ENCODE results near the gene MCOLN2. TPM values are rescaled to one million over a fixed set of nuclear protein-coding genes. Genes with fewer than 3 reads are reported as not detected.
"Not testable (repeated sequence)": the region's sequence is repeated elsewhere in the genome, so short reads cannot be mapped to it uniquely, and the experiment has no call there.

MCOLN2 gene
- total RNA-seq, 1 donor from 2014 or later: 41.2 TPM

DNA sequence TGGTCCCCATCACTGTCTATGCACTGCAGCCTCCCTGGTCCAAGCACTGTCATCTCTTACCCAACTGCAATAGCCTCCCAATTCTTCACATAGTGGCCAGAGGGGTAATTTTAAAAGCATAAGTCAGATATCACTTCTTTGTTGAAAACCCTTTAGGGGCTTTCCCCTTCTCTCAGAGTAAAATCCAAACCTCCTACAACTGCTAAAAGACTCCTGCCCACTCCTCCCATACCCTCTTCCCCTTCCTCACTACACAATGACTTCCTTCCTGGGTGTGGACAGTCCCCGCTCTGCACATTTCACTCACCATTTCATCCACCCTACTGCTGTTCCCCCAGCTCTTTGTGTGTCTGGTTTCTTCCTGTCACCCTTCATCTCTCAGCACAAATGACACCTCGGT is 8.3 kb downstream of the MCOLN2 start:
- intact Hi-C loops (cut with micrococcal nuclease): loop anchor here (1.0 kb wide), 1 partner anchor 8 kb away; no protein-coding TSS in a partner anchor

DNA sequence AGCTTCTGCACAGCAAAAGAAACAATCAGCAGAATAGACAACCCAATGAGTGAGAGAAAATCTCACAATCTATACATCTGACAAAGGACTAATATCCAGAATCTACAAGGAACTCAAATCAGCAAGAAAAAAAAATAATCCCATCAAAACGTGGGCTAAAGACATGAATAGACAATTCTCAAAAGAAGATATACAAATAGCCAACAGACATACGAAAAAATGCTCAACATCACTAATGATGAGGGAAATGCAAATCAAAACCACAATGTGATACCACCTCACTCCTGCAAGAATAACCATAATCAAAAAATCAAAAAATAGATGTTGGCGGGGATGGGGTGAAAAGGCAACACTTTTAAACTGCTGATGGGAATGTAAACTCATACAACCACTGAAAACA is 10.4 kb downstream of the MCOLN2 start:
- intact Hi-C loops (cut with micrococcal nuclease): not testable (repeated sequence)

DNA sequence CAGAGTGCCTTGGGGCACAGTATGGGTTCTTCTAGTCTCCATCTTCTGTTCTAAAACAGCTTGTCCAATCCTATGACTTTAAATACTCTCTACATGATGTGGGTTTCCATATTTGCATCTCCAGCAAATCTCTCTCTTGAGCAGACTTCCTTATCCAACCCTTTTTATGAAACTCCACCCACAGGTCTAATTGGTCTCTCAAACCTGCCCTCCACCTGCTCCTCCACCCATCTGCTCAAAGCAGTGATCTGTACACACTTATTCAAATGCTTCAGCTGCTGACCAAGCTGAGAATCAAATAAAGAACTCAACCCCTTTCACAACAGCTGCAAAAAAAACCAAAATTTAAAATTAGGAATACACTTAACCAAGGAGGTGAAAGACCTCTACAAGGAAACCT is 11.5 kb downstream of the MCOLN2 start:
- intact Hi-C loops (cut with micrococcal nuclease): no loop called here

DNA sequence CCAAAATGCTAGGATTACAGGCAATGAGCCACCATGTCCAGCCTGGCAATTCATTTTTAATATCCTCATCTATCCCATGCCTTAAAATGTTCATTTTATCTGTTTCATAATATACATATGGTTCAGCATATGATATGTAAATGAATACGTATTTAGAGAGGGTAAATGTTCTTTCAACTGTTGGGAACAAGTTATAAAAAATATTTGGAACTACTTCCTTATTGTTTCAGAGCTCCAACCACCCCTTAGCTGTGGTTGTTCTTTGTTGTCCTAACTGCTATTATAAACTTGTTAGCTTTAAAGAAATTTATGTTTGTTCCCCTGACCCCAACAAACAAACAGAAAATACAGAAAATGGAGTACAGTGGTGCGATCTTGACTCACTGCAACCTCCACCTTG is 14.5 kb downstream of the MCOLN2 start:
- intact Hi-C loops (cut with micrococcal nuclease): no loop called here

DNA sequence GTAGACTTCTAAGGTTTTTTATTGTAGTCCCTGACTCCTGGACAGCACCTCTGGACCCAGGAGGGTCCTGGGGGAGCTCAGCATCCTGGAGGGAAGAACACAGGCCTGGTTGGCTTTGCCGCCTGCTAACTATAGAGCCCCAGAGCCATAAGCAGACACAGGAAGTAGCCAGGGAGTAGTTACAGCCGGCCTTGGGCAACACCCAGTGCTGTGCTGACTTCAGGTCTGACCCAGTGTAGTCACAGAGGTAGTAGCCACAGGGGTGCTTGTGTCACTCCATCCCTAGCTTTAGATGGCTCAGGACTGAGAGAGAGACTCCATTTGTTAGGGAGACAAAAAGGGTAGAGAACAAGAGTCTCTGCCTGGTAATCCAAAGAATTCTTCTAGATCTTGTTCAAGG is 21.9 kb downstream of the MCOLN2 start:
- intact Hi-C loops (cut with micrococcal nuclease): no loop called here

DNA sequence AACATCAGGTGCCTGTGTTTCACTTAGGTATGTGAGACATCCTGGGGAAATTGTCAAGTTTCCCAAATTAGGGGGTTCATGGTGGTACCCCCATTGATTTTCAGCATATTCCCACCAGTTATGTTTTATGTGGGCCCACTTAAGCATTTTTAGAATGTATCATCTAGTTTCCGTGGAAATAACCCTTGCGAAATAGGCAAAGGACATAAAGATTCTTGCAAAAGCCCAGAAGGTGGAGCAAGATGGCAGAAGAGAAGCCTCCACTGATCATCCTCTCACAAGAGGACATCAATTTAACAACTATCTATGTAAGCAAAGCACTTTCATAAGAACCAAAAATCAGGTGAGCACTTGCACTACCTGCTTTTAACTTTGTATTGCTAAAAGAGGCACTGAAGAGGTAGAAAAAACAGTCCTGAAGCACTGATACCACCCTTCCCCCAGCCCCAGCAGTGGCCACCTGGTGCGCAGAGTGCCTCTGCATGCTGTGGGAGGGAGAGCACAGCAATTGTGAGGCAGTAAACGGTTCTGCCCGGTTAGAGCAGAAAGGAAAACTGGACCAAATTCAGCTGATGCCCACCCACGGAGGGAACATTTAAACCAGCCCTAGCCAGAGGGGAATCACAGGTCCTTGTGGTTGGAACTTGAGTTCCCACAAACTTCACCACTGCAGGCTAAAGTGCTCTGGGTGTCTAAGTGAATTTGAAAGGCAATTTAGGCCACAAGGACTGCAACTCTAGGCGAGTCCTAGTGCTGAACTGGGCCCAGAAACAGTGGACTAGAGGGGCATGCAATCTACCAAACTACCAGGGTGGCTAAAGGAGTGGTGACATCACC is 23.2 kb downstream of the MCOLN2 start:
- intact Hi-C loops (cut with micrococcal nuclease): no loop called here

DNA sequence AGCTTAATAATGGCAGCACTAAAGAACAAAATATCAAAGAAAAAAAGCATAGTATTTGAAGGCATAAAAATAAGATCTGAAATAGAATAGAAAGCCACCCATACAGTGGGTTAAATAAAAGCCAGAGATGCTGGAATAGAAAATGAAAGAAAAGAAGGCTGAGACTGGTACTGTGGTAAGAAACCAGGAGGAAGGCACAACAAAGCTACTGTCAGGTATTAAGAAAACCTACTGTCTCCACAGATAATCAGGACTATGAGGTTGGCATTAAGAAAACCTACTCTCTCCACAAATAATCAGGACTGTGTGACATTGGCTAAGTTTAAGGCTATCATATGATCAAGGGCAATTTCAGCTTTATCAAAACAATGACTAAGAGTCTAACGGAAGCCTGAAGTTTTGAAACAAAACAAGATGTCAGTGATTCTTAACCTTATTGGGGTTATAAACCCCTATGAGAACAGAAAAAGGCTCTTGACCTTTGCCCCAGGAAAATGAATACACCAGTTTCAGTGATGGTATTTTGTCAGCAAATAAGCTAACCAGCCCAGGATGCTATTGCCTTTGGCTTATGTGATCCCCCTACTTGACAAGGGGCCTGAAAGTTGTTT is 24.4 kb downstream of the MCOLN2 start:
- intact Hi-C loops (cut with micrococcal nuclease): loop anchor here (1.0 kb wide), 4 partner anchors 13 to 55 kb away; no protein-coding TSS in a partner anchor

DNA sequence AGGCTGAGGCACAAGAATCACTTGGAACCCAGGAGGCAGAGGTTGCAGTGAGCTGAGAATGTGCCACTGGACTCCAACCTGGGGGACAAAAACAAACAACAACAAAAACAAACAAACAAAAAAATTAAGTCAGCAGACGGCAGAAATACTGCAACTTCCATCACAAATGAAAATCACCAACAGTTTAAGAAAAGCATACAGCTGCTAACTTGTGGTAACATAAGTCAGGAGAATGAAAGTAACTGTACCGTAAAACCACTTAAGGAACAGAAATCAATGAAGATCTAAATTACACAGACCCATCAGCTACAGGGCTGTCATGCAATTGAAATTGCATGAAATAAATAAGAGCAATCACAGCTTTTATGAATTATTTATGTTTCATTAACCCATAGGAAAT is 25.0 kb downstream of the MCOLN2 start:
- intact Hi-C loops (cut with micrococcal nuclease): loop anchor here (1.0 kb wide), 4 partner anchors 13 to 55 kb away; no protein-coding TSS in a partner anchor

DNA sequence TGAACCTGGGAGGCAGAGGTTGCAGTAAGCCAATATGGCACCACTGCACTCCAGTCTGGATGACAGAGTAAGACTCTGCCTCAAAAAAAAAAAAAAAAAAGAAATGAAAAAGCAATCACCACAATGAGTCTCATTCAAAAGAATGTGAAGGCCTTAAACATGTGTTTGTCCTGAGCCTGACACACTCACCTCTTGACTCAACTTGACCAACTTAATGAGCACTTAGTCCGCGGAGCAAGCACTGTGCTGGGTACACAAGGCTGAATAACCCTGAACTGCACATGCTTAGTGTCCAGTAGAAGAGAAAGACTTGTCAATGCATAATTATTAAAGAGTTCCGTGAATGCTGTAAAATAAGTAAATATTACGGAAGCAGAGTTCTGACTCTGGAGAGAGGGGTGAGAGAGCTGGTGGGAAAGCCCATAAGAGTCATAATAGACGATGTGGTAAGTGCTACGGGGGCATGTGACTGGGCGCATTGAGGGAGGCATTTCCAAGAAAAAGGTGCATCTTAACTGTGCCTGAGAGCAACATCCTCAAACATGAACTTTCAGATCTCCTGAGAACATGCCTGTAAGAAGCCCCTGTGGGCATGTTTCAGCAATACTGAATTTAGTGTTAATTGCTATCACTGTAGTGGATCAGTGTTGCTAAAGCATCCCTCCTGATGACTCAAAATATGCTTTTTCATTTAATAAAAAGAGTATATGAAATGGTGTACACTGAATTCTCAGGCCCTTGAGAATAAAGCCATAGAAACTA is 27.2 kb downstream of the MCOLN2 start:
- intact Hi-C loops (cut with micrococcal nuclease): no loop called here

DNA sequence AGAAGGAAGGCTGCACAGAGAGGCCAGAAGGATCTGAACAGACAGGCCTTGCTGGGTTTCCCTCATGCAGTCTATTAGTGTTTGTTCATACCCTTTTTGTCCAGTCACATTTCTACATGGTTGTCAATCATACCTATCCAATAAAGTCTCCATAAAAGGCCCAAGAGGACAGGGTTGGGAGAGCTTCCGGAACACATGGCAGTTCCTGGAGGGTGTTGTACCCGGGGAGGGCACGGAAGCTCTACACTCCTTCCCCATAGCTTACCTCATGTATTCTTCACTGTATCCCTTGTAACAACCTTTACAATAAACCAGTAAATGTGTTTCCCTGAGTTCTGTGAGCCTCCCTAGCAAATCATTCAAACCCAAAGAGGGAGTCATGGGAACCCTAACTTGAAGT is 28.0 kb downstream of the MCOLN2 start:
- intact Hi-C loops (cut with micrococcal nuclease): no loop called here

DNA sequence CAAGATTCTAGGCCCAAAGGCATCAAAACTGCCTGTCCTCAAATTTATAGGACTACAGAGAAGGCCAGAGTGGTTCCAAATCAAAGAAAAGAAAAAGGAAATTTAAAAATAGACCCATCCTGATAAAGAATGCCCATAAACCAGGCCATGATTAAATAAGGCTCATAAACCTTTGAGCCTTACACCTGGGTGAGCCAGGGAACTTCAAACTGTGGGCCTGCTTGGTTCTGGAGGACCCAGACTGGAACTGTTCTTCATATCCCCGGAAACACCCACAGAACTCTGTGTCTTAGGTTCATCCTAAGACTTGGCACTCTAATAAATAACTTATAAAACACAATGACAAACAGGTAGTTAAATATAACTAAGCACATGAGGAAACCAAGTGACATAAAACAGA is 28.8 kb downstream of the MCOLN2 start:
- intact Hi-C loops (cut with micrococcal nuclease): no loop called here

DNA sequence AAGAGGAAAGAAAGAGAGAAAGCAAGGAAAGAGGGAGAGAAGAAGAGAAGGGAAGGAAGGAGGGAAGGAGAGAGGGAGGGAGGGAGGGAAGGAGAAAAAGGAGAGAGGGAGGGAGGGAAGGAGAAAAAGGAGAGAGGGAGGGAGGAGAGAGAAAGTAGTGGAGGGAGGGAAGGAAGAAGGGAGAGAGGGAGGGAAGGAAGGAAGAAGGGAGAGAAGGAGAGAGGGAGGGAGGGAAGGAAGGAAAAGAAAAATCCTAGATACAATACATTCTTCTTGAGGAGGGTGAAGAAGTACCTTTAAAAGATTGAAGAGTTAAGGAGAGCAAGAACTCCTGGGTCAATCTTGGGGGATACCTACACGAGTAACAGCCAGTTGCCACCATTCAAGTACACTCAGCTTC is 29.2 kb downstream of the MCOLN2 start:
- intact Hi-C loops (cut with micrococcal nuclease): no loop called here

DNA sequence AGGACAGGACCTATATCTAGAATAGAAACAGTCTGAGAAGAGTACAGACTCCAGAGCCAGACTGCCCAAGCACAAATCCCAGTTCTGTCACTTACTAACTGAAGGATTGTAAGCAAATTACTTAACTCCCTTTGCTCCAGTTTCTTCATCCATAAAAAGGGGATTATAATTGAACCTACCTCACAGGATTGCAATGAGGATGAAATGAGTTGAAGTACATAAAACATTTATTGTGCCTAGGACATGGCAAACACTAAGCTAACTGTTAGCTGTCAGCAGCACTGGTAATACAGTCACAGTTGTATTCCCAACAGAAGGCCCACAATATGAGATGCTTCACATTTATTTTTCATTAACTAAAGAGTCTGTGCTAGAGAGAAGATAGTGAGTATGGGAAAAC is 33.9 kb downstream of the MCOLN2 start:
- intact Hi-C loops (cut with micrococcal nuclease): no loop called here

DNA sequence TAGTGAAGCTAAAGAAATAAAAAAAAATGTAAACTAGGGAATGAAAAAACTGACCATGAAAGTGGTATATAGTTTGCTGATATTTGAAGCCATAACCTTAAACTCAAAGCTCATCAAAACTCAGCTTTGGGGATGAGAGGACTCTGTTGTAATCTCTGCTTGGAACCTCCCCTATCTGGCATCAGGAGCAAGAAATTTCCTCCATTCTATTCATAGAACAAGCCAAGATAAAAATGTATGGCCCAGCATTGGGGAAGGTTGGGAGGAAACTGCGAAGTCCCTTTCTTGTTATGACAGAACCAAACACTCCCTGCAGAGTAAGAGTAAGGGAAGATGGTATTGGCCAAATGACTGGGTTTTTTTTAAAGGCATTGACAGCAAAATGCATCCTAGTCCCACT is 35.6 kb downstream of the MCOLN2 start:
- intact Hi-C loops (cut with micrococcal nuclease): no loop called here

DNA sequence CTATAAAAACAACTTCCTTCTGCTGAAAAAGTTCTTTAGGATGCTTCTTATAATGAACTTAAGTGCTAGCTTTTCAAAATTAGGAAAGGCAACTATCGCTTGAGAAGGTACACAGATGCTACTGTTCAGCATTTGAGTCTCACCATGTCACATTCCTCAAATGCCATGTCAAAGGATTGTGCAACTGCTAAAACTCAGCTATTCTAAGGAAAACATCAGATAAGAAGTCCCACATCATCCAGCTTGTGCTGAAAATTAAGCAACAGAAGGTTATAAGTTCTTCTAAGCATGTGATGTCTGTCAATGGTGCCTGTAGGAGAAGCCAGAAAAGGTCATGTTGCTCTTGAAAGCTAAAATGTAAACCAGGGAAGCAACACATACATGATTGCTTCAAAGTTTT is 36.5 kb downstream of the MCOLN2 start:
- intact Hi-C loops (cut with micrococcal nuclease): no loop called here

DNA sequence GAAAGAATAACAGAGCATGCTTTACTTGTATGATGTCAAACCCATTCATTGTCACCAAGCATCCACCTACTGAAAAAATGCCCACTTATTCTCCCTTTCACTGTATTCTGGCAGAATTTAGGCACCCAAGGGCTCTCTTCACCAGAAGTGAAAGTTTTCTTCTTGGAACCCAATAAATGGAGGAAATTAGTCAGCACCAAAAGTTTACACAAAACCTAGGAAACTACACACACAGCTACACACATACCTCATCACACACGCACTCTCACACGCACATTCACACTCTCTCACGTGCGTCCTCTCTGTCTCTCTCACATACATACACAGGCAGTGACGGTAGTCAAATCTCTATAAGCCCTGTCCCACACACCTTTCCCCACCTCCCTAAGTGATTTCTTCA is 37.6 kb downstream of the MCOLN2 start:
- intact Hi-C loops (cut with micrococcal nuclease): loop anchor here (1.0 kb wide), 4 partner anchors 13 to 68 kb away; no protein-coding TSS in a partner anchor

DNA sequence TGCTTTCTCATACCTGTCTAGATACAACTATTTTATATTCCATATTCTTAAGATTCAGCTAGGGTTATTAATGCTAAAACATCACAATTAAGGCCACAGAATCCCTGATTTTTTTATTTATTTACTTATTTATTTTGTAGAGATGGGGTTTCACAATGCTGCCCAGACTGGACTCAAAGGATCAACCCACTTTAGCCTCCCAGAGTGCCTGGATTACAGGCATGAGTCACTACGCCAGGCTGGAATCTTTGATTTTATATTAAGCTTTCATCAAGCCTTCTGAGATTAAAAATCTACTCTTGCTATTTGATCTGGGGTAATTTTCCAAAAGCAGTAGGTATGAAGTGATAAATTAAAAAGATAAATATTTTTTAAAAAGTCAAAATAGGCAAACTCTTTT is 38.9 kb downstream of the MCOLN2 start:
- intact Hi-C loops (cut with micrococcal nuclease): no loop called here

DNA sequence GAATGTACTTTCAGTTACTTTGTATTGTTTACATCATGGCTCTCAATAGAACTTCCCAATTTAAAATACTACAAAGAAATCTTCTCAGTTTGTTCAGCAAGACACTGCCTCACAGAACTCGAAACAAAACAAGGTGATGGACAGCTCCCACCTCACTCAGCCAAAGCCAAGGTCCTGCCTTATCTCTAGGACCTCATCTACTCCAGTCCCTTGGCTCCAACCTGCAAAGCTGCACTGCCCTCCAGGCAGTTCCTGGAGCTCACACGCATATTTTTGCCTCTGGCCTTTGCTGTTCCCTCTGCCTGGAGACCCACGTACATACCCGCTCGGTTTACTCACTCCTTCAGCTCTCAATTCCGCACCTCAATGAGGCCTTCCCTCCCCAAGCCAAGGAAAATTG is 40.3 kb downstream of the MCOLN2 start:
- intact Hi-C loops (cut with micrococcal nuclease): no loop called here

DNA sequence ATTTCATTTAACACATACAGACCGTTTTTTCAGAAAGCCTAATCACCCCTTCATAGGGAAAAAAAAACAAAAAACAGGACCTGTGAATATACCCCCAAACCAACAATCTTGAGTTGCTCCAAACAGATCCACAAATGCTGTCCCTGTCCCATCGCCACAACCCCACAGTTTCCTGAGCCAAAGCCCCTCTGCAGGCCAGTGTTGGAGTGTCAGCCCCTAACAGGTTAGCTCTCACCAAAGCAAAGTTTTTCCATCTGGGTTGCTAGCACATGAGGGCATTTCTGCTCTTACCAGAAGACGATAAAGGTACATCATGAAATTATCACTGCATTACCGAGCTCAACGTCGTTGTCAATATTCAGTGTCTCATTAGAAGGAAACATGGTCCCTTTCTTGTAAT is 40.8 kb downstream of the MCOLN2 start:
- intact Hi-C loops (cut with micrococcal nuclease): no loop called here

DNA sequence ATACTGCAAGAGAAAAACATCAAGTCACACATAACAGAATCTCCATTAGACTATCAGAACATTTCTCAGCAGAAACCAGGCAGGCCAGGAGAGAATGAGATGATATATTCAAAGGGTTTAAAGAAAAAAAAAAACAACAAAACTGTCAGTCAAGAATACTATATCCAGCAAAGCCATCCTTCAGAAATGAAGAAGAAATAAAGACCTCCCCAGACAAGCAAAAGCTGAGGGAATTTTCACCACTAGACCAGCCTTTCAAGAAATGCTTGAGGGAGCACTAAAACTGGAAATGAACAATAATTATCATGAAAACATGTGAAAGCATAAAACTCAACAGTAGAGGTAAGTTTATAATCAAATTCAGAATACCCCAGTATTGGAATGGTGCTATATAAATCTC is 47.2 kb downstream of the MCOLN2 start:
- intact Hi-C loops (cut with micrococcal nuclease): no loop called here

DNA sequence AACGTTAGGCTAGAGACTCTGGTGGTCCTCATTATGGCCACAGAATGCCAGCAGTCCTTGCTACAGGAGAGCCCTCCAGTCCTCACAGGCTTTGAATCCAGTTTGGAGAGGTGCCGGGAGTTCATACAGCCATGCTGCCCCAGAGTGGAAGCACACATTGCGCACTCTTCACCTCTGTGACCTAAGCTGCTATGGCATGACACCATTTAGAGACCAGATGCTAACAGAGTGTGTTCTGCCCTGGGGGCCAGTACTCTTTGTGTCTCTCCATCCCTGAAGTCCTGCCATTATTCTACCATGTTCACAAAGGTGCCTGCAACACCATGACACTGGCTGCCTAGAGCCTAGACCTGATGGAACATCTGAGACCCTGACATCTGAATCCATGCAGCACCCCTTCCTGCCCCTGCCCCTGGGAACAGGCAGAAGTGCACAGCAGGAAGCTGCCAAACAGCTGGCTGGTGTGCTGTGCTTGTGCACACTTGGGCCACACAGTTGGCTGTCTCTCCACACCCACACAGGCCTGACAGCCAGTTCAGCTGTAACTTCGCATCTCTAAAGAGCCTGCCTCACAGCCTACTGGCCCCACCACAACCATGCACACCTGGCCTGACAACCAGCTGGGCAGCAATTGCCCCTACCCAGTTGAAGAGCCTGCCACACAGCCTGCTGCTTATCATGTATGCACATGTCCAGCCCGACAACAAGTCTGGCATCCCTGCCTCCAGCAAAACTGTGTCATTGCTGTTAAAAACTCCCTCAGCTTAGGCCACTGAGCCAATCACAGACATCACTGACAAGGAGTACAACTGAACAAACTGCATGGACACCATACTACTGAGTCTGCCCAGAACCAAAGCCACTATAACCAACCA is 49.1 kb downstream of the MCOLN2 start:
- intact Hi-C loops (cut with micrococcal nuclease): no loop called here
